ENCODE measurements around the gene ANTXR2. TPM values are rescaled to one million over a fixed set of nuclear protein-coding genes. Genes with fewer than 3 reads are reported as not detected.

The ANTXR2 gene
- total and polyA plus RNA-seq, 2 of the 8 experiments (the other 6 are each of a cell fraction or from before 2014, with no cell fraction given), result 1.1 to 7.5 TPM

GRCh38 chr4:80074069-80074468, 1.0 kb upstream of the ANTXR2 start:
- Histone ChIP-seq H2BK5ac (ENCODE audit: low read depth, low read length) (no peak overlapping the region), H3K14ac (ENCODE audit: insufficient read length) (no peak overlapping the region), H2AK5ac (ENCODE audit: low read depth, low read length) (no peak overlapping the region), H3K27me3 (replicated peaks in 1 of 4; ENCODE audit: control insufficient read depth in 3 of 4, extremely low read depth in 1 of 4, insufficient read depth in 3 of 4, low read length in 3 of 4) (peaks cover 0 to 7% (median 0%) of the 10 kb centered on the region in 4 experiments; a peak in 2 of 7 replicates), H3K79me2 (ENCODE audit: control insufficient read depth in 1 of 2, insufficient read depth in 2 of 2, low read length in 2 of 2) (no peaks in the 10 kb centered on the region), H2BK15ac (ENCODE audit: low read length) (no peak overlapping the region), H3K56ac (replicated peaks; ENCODE audit: insufficient read length, low read depth, low read length) (no peak overlapping the region), H3K36me3 (ENCODE audit: control insufficient read depth in 2 of 4, insufficient read depth in 4 of 4, low read length in 3 of 4) (no peaks in the 10 kb centered on the region), H3K4ac (replicated peaks; ENCODE audit: insufficient read length, low read depth, low read length) (no peak overlapping the region), H3K18ac (ENCODE audit: extremely low read depth, low read length) (no peak overlapping the region), H3K23me2 (ENCODE audit: low read depth, low read length) (peaks cover 8% of the 10 kb centered on the region; the same call in 1 of the 2 replicates), H2BK120ac (replicated peaks; ENCODE audit: low read depth, low read length) (no peak overlapping the region), H3K4me1 (replicated peaks in 1 of 4; ENCODE audit: control insufficient read depth in 3 of 4, insufficient read depth in 4 of 4, low read length in 3 of 4) (peaks cover 0 to 3% (median 1%) of the 10 kb centered on the region in 4 experiments; a peak in 3 of 7 replicates), H3K9ac (replicated peaks in 1 of 4; ENCODE audit: extremely low read depth in 1 of 4, low read depth in 3 of 4, low read length in 3 of 4) (no peak overlapping the region), H4K5ac (ENCODE audit: insufficient read length, low read depth, low read length) (no peak overlapping the region), H3K23ac (ENCODE audit: insufficient read length) (no peak overlapping the region), H4K20me1 (replicated peaks in 1 of 2; ENCODE audit: control insufficient read depth in 1 of 2, insufficient read depth in 2 of 2, low read length in 2 of 2) (no peaks in the 10 kb centered on the region), H4K91ac (replicated peaks; ENCODE audit: insufficient read length, low read length) (no peak overlapping the region), H3K27ac (ENCODE audit: low read depth, low read length) (no peak overlapping the region), H2BK20ac (ENCODE audit: low read length) (no peak overlapping the region), H3K4me3 (ENCODE audit: extremely low read depth in 1 of 4, insufficient read depth in 2 of 4, low read depth in 3 of 4, low read length in 4 of 4) (no peak overlapping the region), H4K8ac (ENCODE audit: extremely low read depth, insufficient read depth, low read length) (no peak overlapping the region), H3K79me1 (ENCODE audit: low read depth, low read length) (no peaks in the 10 kb centered on the region), H2AFZ (ENCODE audit: low read length) (no peak overlapping the region), H2BK12ac (ENCODE audit: low read depth, low read length) (no peak overlapping the region), H3K9me3 (ENCODE audit: insufficient read depth in 2 of 2, low read depth in 1 of 2, low read length in 1 of 2) (no peaks in the 10 kb centered on the region), H3K4me2 (ENCODE audit: insufficient read depth in 1 of 2, low read depth in 2 of 2, low read length in 2 of 2) (no peak overlapping the region; a peak in 1 of 4 replicates)
- POLR2A ChIA-PET (ENCODE audit: partially characterized antibody), result no interaction called here
- FAIRE-seq, result no peak
- no peak for DNase-seq (ENCODE audit: low read depth in 1 of 2, low spot score in 2 of 2)
- CTCF ChIA-PET (ENCODE audit: partially characterized antibody), result interaction anchor here (0.7 to 1.1 kb wide), 3 partner anchors 9 to 279 kb away, joined by 3 read pairs; no protein-coding TSS in a partner anchor
- TF ChIP-seq SUZ12 (IDR thresholded peaks at IDR 0.05; ENCODE audit: low read length), result no peak
- no peak for TF ChIP-seq CEBPB (IDR thresholded peaks at IDR 0.05; ENCODE audit: low read depth, low read length)
- TF ChIP-seq KDM4A (IDR thresholded peaks at IDR 0.05; ENCODE audit: low read depth, low read length, severe bottlenecking), result no peak

All from H1 (cell line).